T-cell (primary cell): ENCODE data around the gene COL8A1. TPM values are rescaled to one million over a fixed set of nuclear protein-coding genes. Genes with fewer than 3 reads are reported as not detected.

Experiments
- ATAC-seq, 4 experiments: fragments of 200-7000 bp in 3 of 4; fragments of 150-1000 bp in 1 of 4; cut with Tn5 transposase; replicated peaks in 1 of 4; 1 replicate in 3 of 4; 2 replicates in 1 of 4; pipeline ENCODE4 v1.10.0; 2021; ENCODE audit warnings: moderate library complexity in 3 of 4, mild to moderate bottlenecking in 2 of 4, moderate number of reproducible peaks in 1 of 4
- CTCF ChIA-PET, 2 donors: fragments of 300-600 bp; sonication (Branson Sonifier 250); formaldehyde crosslinking; loops; one replicate each; lab custom pipeline; 2022; ENCODE audit warnings: antibody characterized with exemption in 2 of 2; lab: Charles Lee
- POLR2A ChIA-PET, 2 donors: fragments of 300-600 bp; sonication (Branson Sonifier 250); formaldehyde crosslinking; loops; one replicate each; lab custom pipeline; 2022; ENCODE audit warnings: antibody characterized with exemption in 2 of 2; lab: Charles Lee
- DNase-seq, 35 experiments: peaks; one replicate each; pipeline versions ENCODE4 v3.0.0 to v3.0.0-alpha.2; 2013 to 2023
- H3K27ac ChIP-seq: one replicate; pipeline ENCODE4 v1.5.1; 2013; ENCODE audit warnings: low read length
- H3K27me3 ChIP-seq, 2 experiments: replicated peaks in 1 of 2; 1 replicate in 1 of 2; 2 replicates in 1 of 2; pipeline versions ENCODE4 v1.6.1 to v1.7.0; 2013; ENCODE audit warnings: low read length in 1 of 2, mixed read lengths in 1 of 2; ENCODE audit not compliant: control insufficient read depth in 2 of 2, insufficient read depth in 2 of 2; ENCODE audit errors: extremely low read depth in 1 of 2
- H3K36me3 ChIP-seq, 2 donors: 1 replicate in 1 of 2; 2 replicates in 1 of 2; pipeline versions ENCODE4 v1.6.1 to v1.7.0; 2013; ENCODE audit warnings: low read length in 1 of 2; ENCODE audit not compliant: control insufficient read depth in 2 of 2, insufficient read depth in 1 of 2; ENCODE audit errors: extremely low read depth in 1 of 2
- H3K4me1 ChIP-seq, 2 experiments: 1 replicate in 1 of 2; 2 replicates in 1 of 2; pipeline versions ENCODE4 v1.6.1 to v1.7.0; 2013; ENCODE audit warnings: low read length in 2 of 2, mixed read lengths in 1 of 2; ENCODE audit not compliant: insufficient read depth in 2 of 2, control insufficient read depth in 1 of 2; ENCODE audit errors: extremely low read depth in 1 of 2
- H3K4me3 ChIP-seq, 2 donors: 1 replicate in 1 of 2; 2 replicates in 1 of 2; pipeline versions ENCODE4 v1.5.1 to v1.7.0; 2013; ENCODE audit warnings: mild to moderate bottlenecking in 2 of 2, low read length in 1 of 2, moderate library complexity in 1 of 2; ENCODE audit not compliant: control insufficient read depth in 1 of 2; ENCODE audit errors: extremely low read depth in 1 of 2
- H3K9me3 ChIP-seq: 2 replicates; pipeline ENCODE4 v1.7.0; 2013
- H3K27ac Mint-ChIP-seq, 2 donors: one replicate each; pipeline ENCODE4 v1.8.0; 2020 to 2021; ENCODE audit warnings: mild to moderate bottlenecking in 2 of 2, mixed read lengths in 2 of 2
- H3K27me3 Mint-ChIP-seq, 2 donors: one replicate each; pipeline ENCODE4 v1.8.0; 2021 to 2022; ENCODE audit warnings: mixed read lengths in 2 of 2
- H3K36me3 Mint-ChIP-seq: one replicate; pipeline ENCODE4 v1.8.0; 2021; ENCODE audit warnings: mixed read lengths
- H3K4me1 Mint-ChIP-seq, 3 donors: one replicate each; pipeline ENCODE4 v1.8.0; 2020 to 2022; ENCODE audit warnings: mixed read lengths in 3 of 3, mild to moderate bottlenecking in 1 of 3
- H3K4me3 Mint-ChIP-seq, 3 donors: one replicate each; pipeline ENCODE4 v1.8.0; 2020 to 2022; ENCODE audit warnings: mild to moderate bottlenecking in 3 of 3, mixed read lengths in 3 of 3, moderate library complexity in 3 of 3
- H3K9me3 Mint-ChIP-seq, 3 donors: one replicate each; pipeline ENCODE4 v1.8.0; 2020 to 2022; ENCODE audit warnings: mixed read lengths in 3 of 3
- WGBS: methylation state at CpG from one replicate; pipeline ENCODE4 v1.1.5; 2013; ENCODE audit warnings: missing lambda C conversion rate; ENCODE audit not compliant: insufficient coverage; 5-methylcytosine and 5-hydroxymethylcytosine counted together
- total RNA-seq, 35 experiments: library from RNA in 6 of 35; stranded (reverse) in 6 of 35; fragments of 120-200 nt in 1 of 35; gene quantifications; one replicate each; pipeline versions ENCODE4 v1.2.1 to v1.2.4 and lab custom pipeline; 2013 to 2026

Gene COL8A1
- total RNA-seq, 5 donors from 2014 or later (not counting 1 experiment from before 2014, with no cell fraction given) = 0.12 to 0.36 (median 0.15) TPM

DNA sequence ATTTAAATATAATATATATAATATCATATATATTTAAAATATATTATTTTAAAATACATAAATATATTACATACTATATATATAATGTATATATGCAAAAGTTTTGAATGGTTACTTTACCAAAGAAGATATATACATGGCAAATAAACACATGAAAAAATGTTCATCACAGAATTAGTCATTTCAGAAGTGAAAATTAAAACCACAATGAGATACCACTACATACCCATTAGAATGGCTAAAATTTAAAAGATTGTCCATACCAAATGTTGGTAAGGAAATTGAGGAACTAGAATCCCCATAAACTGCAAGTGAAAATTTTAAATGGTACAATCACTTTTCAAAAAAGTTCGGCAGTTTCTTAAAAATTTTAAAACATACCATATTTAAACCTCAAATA lies 23.6 kb upstream of the COL8A1 start:
- ATAC-seq (no peak), DNase-seq (no peak)
- no CpG with 5 or more reads among the region's 1 CpG for whole genome bisulfite sequencing
- no peak overlapping the region for H3K4me3 Mint-ChIP-seq
- H3K4me1 ChIP-seq = no peaks in the 10 kb centered on the region
- CTCF ChIA-PET = no interaction called here
- no peak overlapping the region for H3K27ac Mint-ChIP-seq
- H3K27ac ChIP-seq = no peak overlapping the region
- H3K4me3 ChIP-seq = no peak overlapping the region
- no peaks in the 10 kb centered on the region for H3K27me3 ChIP-seq
- H3K9me3 ChIP-seq = no peaks in the 10 kb centered on the region
- peaks cover 0 to 8% (median 5%) of the 10 kb centered on the region in 3 donors for H3K9me3 Mint-ChIP-seq
- H3K27me3 Mint-ChIP-seq = peaks cover 0 to 16% of the 10 kb centered on the region in 2 donors
- H3K36me3 Mint-ChIP-seq = no peaks in the 10 kb centered on the region
- H3K36me3 ChIP-seq = no peaks in the 10 kb centered on the region
- no peaks in the 10 kb centered on the region for H3K4me1 Mint-ChIP-seq
- POLR2A ChIA-PET = no interaction called here

DNA sequence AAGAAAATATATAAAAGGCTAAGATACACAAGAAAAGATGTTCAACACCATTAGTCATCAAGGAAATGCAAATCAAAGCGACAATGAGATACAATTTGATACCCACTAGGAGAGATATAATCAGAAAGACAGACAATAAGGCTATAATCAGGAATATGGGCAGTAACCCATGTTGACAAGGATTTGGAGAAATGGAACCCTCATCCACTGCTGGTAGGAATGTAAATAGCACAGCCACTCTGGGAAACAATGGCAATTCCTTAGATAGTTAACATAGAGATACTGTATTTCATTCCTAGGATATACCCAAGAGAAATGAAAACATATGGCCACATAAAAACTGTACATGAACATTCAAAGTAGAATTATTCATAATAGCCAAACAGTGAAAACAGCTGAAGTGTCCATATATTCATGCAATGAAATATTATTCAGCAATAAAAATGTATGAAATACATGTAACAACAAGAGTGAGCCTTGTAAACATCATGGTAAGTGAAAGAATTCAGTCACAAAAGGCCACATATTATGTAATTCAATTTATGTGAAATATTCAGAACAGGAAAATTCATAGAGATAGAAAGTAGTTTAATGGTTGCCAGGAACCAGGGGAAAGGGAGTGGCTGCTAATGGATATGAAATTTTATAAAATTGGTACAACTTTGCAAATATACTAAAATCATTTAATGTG lies 18.2 kb upstream of the COL8A1 start:
- CTCF ChIA-PET = interaction anchor here in 1 of 2 donors (0.8 kb wide), 1 partner anchor 17 kb away, joined by 3 read pairs; no protein-coding TSS in a partner anchor

DNA sequence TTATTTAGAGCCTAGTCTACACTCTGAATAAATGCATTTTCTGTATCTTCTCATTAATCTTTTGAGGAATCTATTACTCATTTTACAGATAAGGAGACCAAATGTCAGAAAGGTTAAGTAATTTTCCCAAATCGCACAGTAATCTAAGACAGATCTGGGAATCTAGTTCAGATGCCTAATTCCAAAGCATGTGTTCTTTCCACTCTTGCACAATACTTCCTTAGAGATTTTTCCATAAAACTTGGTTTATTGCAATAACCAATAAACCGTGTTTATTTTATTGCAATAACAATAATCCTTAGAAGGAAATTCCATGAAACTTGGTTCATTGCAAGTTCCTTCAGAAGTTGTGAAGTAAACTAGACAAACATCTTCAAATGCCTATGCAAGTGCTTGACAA lies 17.4 kb upstream of the COL8A1 start:
- Histone ChIP-seq H3K9me3 (no peaks in the 10 kb centered on the region), H3K27me3 (no peaks in the 10 kb centered on the region), H3K4me1 (no peaks in the 10 kb centered on the region), H3K36me3 (no peaks in the 10 kb centered on the region), H3K27ac (no peak overlapping the region), H3K4me3 (no peak overlapping the region)
- ATAC-seq (no peak), DNase-seq (no peak)
- CTCF ChIA-PET = no interaction called here
- 100% methylated on average over 1 of the region's 2 CpGs for WGBS
- Mint-ChIP-seq H3K4me1 (no peaks in the 10 kb centered on the region), H3K27me3 (peaks cover 0 to 4% of the 10 kb centered on the region in 2 donors), H3K9me3 (peaks cover 0 to 8% (median 0%) of the 10 kb centered on the region in 3 donors), H3K36me3 (no peaks in the 10 kb centered on the region), H3K4me3 (no peak overlapping the region), H3K27ac (no peak overlapping the region)
- POLR2A ChIA-PET = no interaction called here

More for the DNA sequence above, 18.2 kb upstream of the COL8A1 start:
- Mint-ChIP-seq H3K9me3 (peaks cover 0 to 10% (median 3%) of the 10 kb centered on the region in 3 donors), H3K27ac (no peak overlapping the region), H3K4me3 (no peak overlapping the region), H3K4me1 (no peaks in the 10 kb centered on the region), H3K27me3 (peaks cover 0 to 4% of the 10 kb centered on the region in 2 donors), H3K36me3 (no peaks in the 10 kb centered on the region)
- ATAC-seq (no peak), DNase-seq (no peak)
- Histone ChIP-seq H3K4me1 (no peaks in the 10 kb centered on the region), H3K36me3 (no peaks in the 10 kb centered on the region), H3K9me3 (no peaks in the 10 kb centered on the region), H3K4me3 (no peak overlapping the region), H3K27me3 (no peaks in the 10 kb centered on the region), H3K27ac (no peak overlapping the region)
- POLR2A ChIA-PET = no interaction called here
- no CpG with 5 or more reads among the region's 1 CpG for WGBS

DNA sequence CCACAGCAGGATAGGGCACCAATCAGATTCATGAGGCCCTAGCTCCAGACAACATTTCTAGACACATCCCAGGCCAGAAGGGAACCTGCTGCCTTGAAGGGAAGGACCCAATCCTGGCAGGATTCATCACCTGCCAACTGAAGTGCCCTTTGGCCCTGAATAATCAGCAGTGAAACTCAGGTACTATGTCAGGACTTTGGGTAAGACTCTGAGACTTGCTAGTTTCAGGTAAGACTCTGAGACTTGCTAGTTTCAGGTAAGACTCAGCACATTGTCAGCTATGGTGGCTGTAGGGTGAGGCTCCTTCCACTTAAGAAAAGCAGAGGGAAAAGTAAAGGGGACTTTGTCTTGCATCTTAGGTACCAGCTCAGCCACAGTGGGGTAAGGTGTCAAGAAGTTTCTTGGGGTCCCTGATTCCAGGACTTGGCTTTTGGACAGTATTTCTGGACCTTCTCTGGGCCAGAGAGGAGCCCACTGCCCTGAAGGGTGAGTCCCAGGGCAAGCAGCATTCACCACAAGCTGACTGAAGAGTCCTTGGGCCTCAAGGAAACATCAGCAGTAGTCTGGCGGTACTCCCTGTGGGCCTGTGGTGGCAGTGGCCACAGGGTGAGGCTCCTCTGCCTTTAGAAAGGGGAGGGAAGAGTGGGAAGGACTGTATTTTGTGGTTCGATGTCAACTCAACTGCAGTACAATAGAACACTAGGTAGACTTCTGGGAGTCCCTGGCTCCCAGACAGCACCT lies 13.7 kb upstream of the COL8A1 start:
- no peaks in the 10 kb centered on the region for H3K4me1 ChIP-seq
- Mint-ChIP-seq H3K4me1 (no peaks in the 10 kb centered on the region), H3K27me3 (no peaks in the 10 kb centered on the region)

DNA sequence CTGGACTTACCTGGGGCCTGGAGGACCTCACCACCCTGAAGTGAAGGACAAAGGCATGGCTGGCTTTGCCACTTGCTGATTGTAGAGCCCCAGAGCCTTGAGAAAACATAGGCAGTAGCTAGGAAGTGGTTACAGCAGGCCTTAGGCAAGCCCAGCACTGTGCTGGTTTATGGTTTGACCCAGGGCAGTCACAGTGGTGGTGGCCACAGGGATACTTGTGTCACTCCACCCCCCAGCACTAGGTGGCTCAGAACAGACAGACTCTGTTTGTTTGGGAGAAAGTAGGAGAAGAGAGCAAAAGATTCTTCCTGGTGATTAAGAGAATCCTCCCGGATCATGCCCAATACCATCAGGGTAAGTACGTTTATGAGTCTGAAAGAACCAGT lies 13.2 kb upstream of the COL8A1 start:
- no peaks in the 10 kb centered on the region for H3K4me1 ChIP-seq
- H3K4me3 ChIP-seq = no peak overlapping the region
- H3K9me3 ChIP-seq = no peaks in the 10 kb centered on the region
- Mint-ChIP-seq H3K27ac (no peak overlapping the region), H3K27me3 (no peaks in the 10 kb centered on the region), H3K4me1 (no peaks in the 10 kb centered on the region), H3K9me3 (peaks cover 0 to 6% (median 0%) of the 10 kb centered on the region in 3 donors), H3K36me3 (no peaks in the 10 kb centered on the region), H3K4me3 (no peak overlapping the region)
- DNase-seq = no peak
- H3K27ac ChIP-seq = no peak overlapping the region
- POLR2A ChIA-PET = no interaction called here
- no peaks in the 10 kb centered on the region for H3K27me3 ChIP-seq
- WGBS = 86% methylated on average over 2 of the region's 2 CpGs
- CTCF ChIA-PET = no interaction called here
- ATAC-seq = no peak
- H3K36me3 ChIP-seq = no peaks in the 10 kb centered on the region

More for the DNA sequence above, 13.7 kb upstream of the COL8A1 start:
- POLR2A ChIA-PET = no interaction called here
- H3K27ac Mint-ChIP-seq = no peak overlapping the region
- peaks cover 0 to 6% (median 0%) of the 10 kb centered on the region in 3 donors for H3K9me3 Mint-ChIP-seq
- H3K36me3 Mint-ChIP-seq = no peaks in the 10 kb centered on the region
- H3K4me3 ChIP-seq = no peak overlapping the region
- no peaks in the 10 kb centered on the region for H3K9me3 ChIP-seq
- H3K36me3 ChIP-seq = no peaks in the 10 kb centered on the region
- DNase-seq (no peak), ATAC-seq (no peak)
- H3K27ac ChIP-seq = no peak overlapping the region
- WGBS = 100% methylated on average over 1 of the region's 2 CpGs
- CTCF ChIA-PET = no interaction called here
- H3K27me3 ChIP-seq = no peaks in the 10 kb centered on the region
- no peak overlapping the region for H3K4me3 Mint-ChIP-seq

DNA sequence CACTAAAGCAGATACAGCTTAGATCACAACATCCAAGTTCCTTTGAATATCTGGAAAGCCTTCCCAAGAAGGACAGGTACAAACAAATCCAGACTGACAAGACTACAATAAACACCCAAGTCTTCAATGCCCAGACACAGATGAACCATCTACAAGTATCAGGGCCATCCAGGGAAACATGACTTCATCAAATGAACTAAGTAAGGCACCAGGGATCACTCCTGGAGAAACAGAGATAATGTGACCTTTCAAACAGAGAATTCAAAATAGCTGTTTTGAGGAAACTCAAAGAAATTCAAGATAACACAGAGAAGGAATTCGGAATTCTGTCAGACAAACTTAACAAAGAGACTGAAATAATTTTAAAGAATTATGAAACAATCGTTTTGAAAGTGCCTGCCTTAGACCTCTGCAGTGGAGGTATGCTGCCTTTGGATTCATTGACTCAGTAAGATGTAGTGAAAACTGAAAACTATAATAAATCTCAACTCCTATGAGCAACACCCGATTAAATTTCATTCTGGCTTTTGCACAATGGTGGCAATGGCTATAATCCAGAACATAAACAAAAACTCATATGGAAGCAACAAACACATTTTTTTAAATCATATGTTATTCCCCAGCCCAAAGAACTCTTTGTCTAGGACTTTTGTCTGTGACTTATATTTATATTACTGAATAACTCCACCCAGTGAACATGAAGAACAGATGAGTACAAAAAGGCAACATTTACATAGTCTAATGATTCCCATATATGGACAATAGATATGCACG lies 12.6 kb upstream of the COL8A1 start:
- 100% methylated on average over 1 of the region's 4 CpGs for WGBS
- no peak overlapping the region for H3K4me3 ChIP-seq
- H3K27me3 ChIP-seq = no peaks in the 10 kb centered on the region
- ChIA-PET CTCF (no interaction called here), POLR2A (no interaction called here)
- no peaks in the 10 kb centered on the region for H3K4me1 ChIP-seq
- ATAC-seq = no peak
- no peak for DNase-seq
- H3K27me3 Mint-ChIP-seq = no peaks in the 10 kb centered on the region
- H3K9me3 ChIP-seq = no peaks in the 10 kb centered on the region
- H3K4me1 Mint-ChIP-seq = no peaks in the 10 kb centered on the region
- no peak overlapping the region for H3K27ac ChIP-seq
- H3K4me3 Mint-ChIP-seq = no peak overlapping the region
- H3K36me3 ChIP-seq = no peaks in the 10 kb centered on the region
- H3K36me3 Mint-ChIP-seq = no peaks in the 10 kb centered on the region
- no peak overlapping the region for H3K27ac Mint-ChIP-seq
- H3K9me3 Mint-ChIP-seq = peaks cover 0 to 6% (median 0%) of the 10 kb centered on the region in 3 donors
